Measurements from ENCODE around the gene FMO1. TPM values are rescaled to one million over a fixed set of nuclear protein-coding genes. Genes with fewer than 3 reads are reported as not detected.
A peak's percentile ranks its signal among the peaks of the same experiment; 100 is the strongest.

Gene FMO1
- total RNA-seq, 1 experiment from 2014 or later: not detected

DNA sequence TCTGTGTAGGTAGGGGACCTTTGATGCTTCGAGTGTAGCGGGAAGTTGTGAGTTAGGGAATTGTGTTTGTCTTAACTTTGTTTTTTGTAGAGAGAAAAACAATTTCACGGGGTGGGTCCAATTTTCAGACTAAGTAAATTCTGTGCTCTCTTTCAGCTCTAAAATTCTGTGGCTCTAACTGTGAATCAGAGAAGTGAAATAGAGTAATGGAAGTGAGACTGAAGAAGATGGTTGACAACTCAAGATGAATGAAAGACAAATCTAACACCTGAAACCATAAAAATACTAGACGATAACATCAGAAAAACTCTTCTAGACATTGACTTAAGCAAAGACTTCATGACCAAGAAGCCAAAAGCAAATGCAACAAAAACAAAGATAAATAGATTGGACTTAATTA is 4.4 kb upstream of the FMO1 start:
- Histone ChIP-seq H3K79me2 (ENCODE audit: low read depth) (no peaks in the 10 kb centered on the region), H3K27me3 (ENCODE audit: insufficient read depth, low read depth) (no peaks in the 10 kb centered on the region), H3F3A (ENCODE audit: insufficient read depth, low read depth) (no peaks in the 10 kb centered on the region), H3K27ac (no peak overlapping the region), H3K36me3 (ENCODE audit: low read depth) (no peaks in the 10 kb centered on the region), H2AFZ (no peak overlapping the region), H3K9me3 (ENCODE audit: insufficient read depth, low read depth) (no peaks in the 10 kb centered on the region), H3K4me1 (replicated peaks; ENCODE audit: insufficient read depth) (no peaks in the 10 kb centered on the region), H3K4me2 (no peak overlapping the region), H3K4me3 (no peak overlapping the region), H3K9me2 (ENCODE audit: insufficient read depth) (no peaks in the 10 kb centered on the region), H4K20me1 (ENCODE audit: insufficient read depth) (no peaks in the 10 kb centered on the region)
- TF ChIP-seq, protein P1, sequence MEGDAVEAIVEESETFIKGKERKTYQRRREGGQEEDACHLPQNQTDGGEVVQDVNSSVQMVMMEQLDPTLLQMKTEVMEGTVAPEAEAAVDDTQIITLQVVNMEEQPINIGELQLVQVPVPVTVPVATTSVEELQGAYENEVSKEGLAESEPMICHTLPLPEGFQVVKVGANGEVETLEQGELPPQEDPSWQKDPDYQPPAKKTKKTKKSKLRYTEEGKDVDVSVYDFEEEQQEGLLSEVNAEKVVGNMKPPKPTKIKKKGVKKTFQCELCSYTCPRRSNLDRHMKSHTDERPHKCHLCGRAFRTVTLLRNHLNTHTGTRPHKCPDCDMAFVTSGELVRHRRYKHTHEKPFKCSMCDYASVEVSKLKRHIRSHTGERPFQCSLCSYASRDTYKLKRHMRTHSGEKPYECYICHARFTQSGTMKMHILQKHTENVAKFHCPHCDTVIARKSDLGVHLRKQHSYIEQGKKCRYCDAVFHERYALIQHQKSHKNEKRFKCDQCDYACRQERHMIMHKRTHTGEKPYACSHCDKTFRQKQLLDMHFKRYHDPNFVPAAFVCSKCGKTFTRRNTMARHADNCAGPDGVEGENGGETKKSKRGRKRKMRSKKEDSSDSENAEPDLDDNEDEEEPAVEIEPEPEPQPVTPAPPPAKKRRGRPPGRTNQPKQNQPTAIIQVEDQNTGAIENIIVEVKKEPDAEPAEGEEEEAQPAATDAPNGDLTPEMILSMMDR (conservative IDR thresholded peaks at IDR 0.05): no peak
- CTCF ChIA-PET: no interaction called here
- intact Hi-C loops (cut with micrococcal nuclease; ENCODE audit: unreplicated experiment): no loop called here
- no peak for DNase-seq
- BruUV-seq (replicated peaks): no TSS peak
- POLR2A ChIA-PET (ENCODE audit: unreplicated experiment): interaction anchor here (0.6 kb wide), 1 partner anchor 48 kb away, joined by 3 read pairs; no protein-coding TSS in a partner anchor

GRCh38 chr1:171245458-171246064 is 2.7 kb upstream of the FMO1 start:
- Histone ChIP-seq H3K36me3 (ENCODE audit: low read depth) (no peaks in the 10 kb centered on the region), H3K4me3 (no peak overlapping the region), H4K20me1 (ENCODE audit: insufficient read depth) (no peaks in the 10 kb centered on the region), H3K4me2 (no peak overlapping the region), H3F3A (ENCODE audit: insufficient read depth, low read depth) (no peaks in the 10 kb centered on the region), H3K27me3 (ENCODE audit: insufficient read depth, low read depth) (no peaks in the 10 kb centered on the region), H3K9me2 (ENCODE audit: insufficient read depth) (no peaks in the 10 kb centered on the region), H3K9me3 (ENCODE audit: insufficient read depth, low read depth) (no peaks in the 10 kb centered on the region), H3K27ac (no peak overlapping the region), H2AFZ (no peak overlapping the region), H3K79me2 (ENCODE audit: low read depth) (no peaks in the 10 kb centered on the region), H3K4me1 (replicated peaks; ENCODE audit: insufficient read depth) (no peaks in the 10 kb centered on the region)
- ChIA-PET POLR2A (ENCODE audit: unreplicated experiment) (no interaction called here), CTCF (interaction anchor here (0.6 to 1.0 kb wide), 3 partner anchors 18 to 162 kb away, joined by 3 read pairs; no protein-coding TSS in a partner anchor)
- no peak for TF ChIP-seq EZH2 (IDR thresholded peaks at IDR 0.05; ENCODE audit: low read depth)
- TF ChIP-seq, protein P1 (conservative IDR thresholded peaks at IDR 0.05): peak; percentile 76
- BruUV-seq (replicated peaks): no TSS peak
- intact Hi-C loops (cut with micrococcal nuclease; ENCODE audit: unreplicated experiment): no loop called here
- no peak for DNase-seq

- Histone ChIP-seq H3K4me1 (replicated peaks; ENCODE audit: insufficient read depth) (no peaks in the 10 kb centered on the region), H3K4me2 (no peak overlapping the region), H3K9me2 (ENCODE audit: insufficient read depth) (no peaks in the 10 kb centered on the region), H3K4me3 (no peak overlapping the region), H2AFZ (no peak overlapping the region), H3K27me3 (ENCODE audit: insufficient read depth, low read depth) (peaks cover 2% of the 10 kb centered on the region), H3F3A (ENCODE audit: insufficient read depth, low read depth) (no peaks in the 10 kb centered on the region), H3K27ac (no peak overlapping the region), H3K79me2 (ENCODE audit: low read depth) (no peaks in the 10 kb centered on the region), H3K36me3 (ENCODE audit: low read depth) (no peaks in the 10 kb centered on the region), H4K20me1 (ENCODE audit: insufficient read depth) (no peaks in the 10 kb centered on the region), H3K9me3 (ENCODE audit: insufficient read depth, low read depth) (no peaks in the 10 kb centered on the region)
- intact Hi-C loops (cut with micrococcal nuclease; ENCODE audit: unreplicated experiment): no loop called here
- no peak for DNase-seq
- no peak for TF ChIP-seq EZH2 (IDR thresholded peaks at IDR 0.05; ENCODE audit: low read depth)
- TF ChIP-seq, protein P1 (conservative IDR thresholded peaks at IDR 0.05): no peak
- no TSS peak for BruUV-seq (replicated peaks)
- ChIA-PET CTCF (no interaction called here), POLR2A (ENCODE audit: unreplicated experiment) (no interaction called here)
Measured at GRCh38 chr1:171247501-171247900, 793 bp upstream of the FMO1 start.
